Adrenal gland (tissue), 12 donors: ENCODE measurements around the gene KDM7A. TPM values are rescaled to one million over a fixed set of nuclear protein-coding genes. Genes with fewer than 3 reads are reported as not detected.
"Not testable (repeated sequence)": the region's sequence is repeated elsewhere in the genome, so short reads cannot be mapped to it uniquely, and the experiment has no call there.

Experiments
- DNase-seq, 7 donors: peaks; one replicate each; pipeline ENCODE4 v3.0.0-alpha.2; 2019 to 2020
- H3K27ac ChIP-seq, 5 donors: fragments of 200-600 bp; sonication (generic) in 4 of 5; 1 replicate in 3 of 5; 2 replicates in 2 of 5; pipeline versions ENCODE4 v1.5.1 to v1.8.0; 2016 to 2020; ENCODE audit warnings: mild to moderate bottlenecking in 1 of 5
- H3K27me3 ChIP-seq: fragments of 200-600 bp; 2 replicates; pipeline ENCODE4 v1.8.0; 2021
- H3K36me3 ChIP-seq, 2 donors: fragments of 200-600 bp; replicated peaks in 1 of 2; 1 replicate in 1 of 2; 2 replicates in 1 of 2; pipeline versions ENCODE4 v1.5.1 to v1.8.0; 2018 to 2022
- H3K4me1 ChIP-seq, 2 donors: fragments of 200-600 bp; replicated peaks in 1 of 2; 1 replicate in 1 of 2; 2 replicates in 1 of 2; pipeline versions ENCODE4 v1.5.1 to v1.8.0; 2018 to 2021
- H3K4me3 ChIP-seq, 4 donors: fragments of 200-600 bp; sonication (generic) in 3 of 4; one replicate each; pipeline ENCODE4 v1.5.1; 2016 to 2018
- H3K9me3 ChIP-seq, 3 donors: fragments of 200-600 bp; sonication (generic) in 1 of 3; replicated peaks in 1 of 3; 1 replicate in 2 of 3; 2 replicates in 1 of 3; pipeline versions ENCODE4 v1.5.1 to v1.8.0; 2016 to 2021
- CTCF ChIP-seq, 6 experiments: fragments of 450-650 bp in 4 of 6; fragments of 200-600 bp in 2 of 6; sonication (generic) in 1 of 6; IDR thresholded peaks; 1 replicate in 5 of 6; 2 replicates in 1 of 6; pipeline versions ENCODE4 v1.5.1 to v1.8.0; 2016 to 2021; ENCODE audit warnings: antibody characterized with exemption in 6 of 6, mild to moderate bottlenecking in 2 of 6, moderate library complexity in 1 of 6
- POLR2A ChIP-seq, 2 donors: fragments of 450-650 bp; IDR thresholded peaks; one replicate each; pipeline ENCODE4 v1.6.1; 2017; ENCODE audit warnings: antibody characterized with exemption in 2 of 2, mild to moderate bottlenecking in 2 of 2, moderate library complexity in 1 of 2
- WGBS, 4 donors: extraction: QIAGEN DNeasy Blood & Tissue Kit in 2 of 4; methylation state at CpG; one replicate each; pipeline versions ENCODE4 v1.1.5 to v1.1.7; 2013 to 2017; 5-methylcytosine and 5-hydroxymethylcytosine counted together
- intact Hi-C, 2 donors: fragments of 100-400 bp; cut with DNase I; formaldehyde crosslinking; loops; one replicate each; pipeline versions ENCODE4 v1.14.1 to v1.15.0; 2022 to 2023
- polyA plus RNA-seq, 3 donors: library from polyadenylated mRNA; stranded (reverse); fragments of 200-250 nt in 2 of 3; fragments of 350-450 nt in 1 of 3; fragmentation: Illumina TruSeq in 1 of 3; extraction: RNeasy Lipid Tissue Mini Kit (QIAGEN cat#74804) in 1 of 3; gene quantifications; one replicate each; pipeline ENCODE4 v1.2.3, GENCODE V29; 2013 to 2014
- total RNA-seq, 9 donors: library from RNA; depleted of rRNA in 4 of 9; stranded (reverse); fragments of >200 nt in 4 of 9; fragments of 120-200 nt in 1 of 9; fragmentation: NEBNext Ultra II Directional in 1 of 9; extraction: Animal tissue kit (Norgen Biotek cat#: 25700) in 1 of 9; gene quantifications; one replicate each; pipeline versions ENCODE4 v1.1.0 to v1.2.4, GENCODE V29; 2013 to 2023
- donor health status: healthy with polysubstance abuse.
- donor health status: Bipolar disorder and iron deficiency.
- donor health status: DM: yes; HTN: yes; CAD: no.
- donor health status: DM: no; HTN: no; CAD: no.
- donor health status: DM: no; HTN: no; CAD: no.
- donor health status: DM: yes; HTN: yes; CAD: no.

Gene KDM7A
- total and polyA plus RNA-seq, 12 donors = 1.4 to 10.5 (median 4.7) TPM

- Histone ChIP-seq H3K9me3 (no peaks in the 10 kb centered on the region), H3K4me1 (peaks cover 3 to 18% of the 10 kb centered on the region in 2 donors), H3K4me3 (no peak overlapping the region), H3K36me3 (no peaks in the 10 kb centered on the region), H3K27me3 (no peaks in the 10 kb centered on the region), H3K27ac (no peak overlapping the region)
- TF ChIP-seq POLR2A (IDR thresholded peaks at IDR 0.05) (no peak), CTCF (IDR thresholded peaks at IDR 0.05) (no peak)
- intact Hi-C loops = no loop called here
- no peak for DNase-seq
- WGBS, 4 donors = 88 to 93% (median 89%) methylated on average over 4 of the region's 4 CpGs
These were observed 6.4 kb downstream of the KDM7A start for GRCh38 chr7:140170375-140170774.

DNA sequence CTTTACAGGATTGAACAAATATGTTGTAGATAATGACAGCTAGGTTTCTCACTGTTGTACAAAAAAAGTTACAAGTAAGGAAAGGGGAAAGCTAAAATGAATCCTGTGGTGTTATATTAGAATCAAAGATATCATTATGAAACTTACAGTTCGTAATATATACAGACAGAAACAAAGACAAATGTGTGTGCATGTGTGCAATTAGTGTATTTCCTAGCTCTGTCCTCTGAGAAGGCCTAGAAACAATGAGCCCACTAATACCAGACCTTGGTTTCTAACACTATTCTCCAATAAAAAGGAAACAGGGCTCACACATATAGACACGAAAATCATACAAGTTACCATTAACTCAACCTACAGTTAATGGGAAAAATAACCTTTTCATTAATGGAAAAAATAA, 8.0 kb downstream of the KDM7A start:
- H3K27ac ChIP-seq = no peak overlapping the region
- H3K27me3 ChIP-seq = no peaks in the 10 kb centered on the region
- DNase-seq = no peak
- TF ChIP-seq CTCF (IDR thresholded peaks at IDR 0.05) (no peak), POLR2A (IDR thresholded peaks at IDR 0.05) (no peak)
- no peak overlapping the region for H3K4me3 ChIP-seq
- no peaks in the 10 kb centered on the region for H3K9me3 ChIP-seq
- no peaks in the 10 kb centered on the region for H3K36me3 ChIP-seq
- peaks cover 3 to 8% of the 10 kb centered on the region in 2 donors for H3K4me1 ChIP-seq
- intact Hi-C loops = no loop called here
- WGBS, 4 donors = 82 to 85% (median 83%) methylated on average over 2 of the region's 2 CpGs

DNA sequence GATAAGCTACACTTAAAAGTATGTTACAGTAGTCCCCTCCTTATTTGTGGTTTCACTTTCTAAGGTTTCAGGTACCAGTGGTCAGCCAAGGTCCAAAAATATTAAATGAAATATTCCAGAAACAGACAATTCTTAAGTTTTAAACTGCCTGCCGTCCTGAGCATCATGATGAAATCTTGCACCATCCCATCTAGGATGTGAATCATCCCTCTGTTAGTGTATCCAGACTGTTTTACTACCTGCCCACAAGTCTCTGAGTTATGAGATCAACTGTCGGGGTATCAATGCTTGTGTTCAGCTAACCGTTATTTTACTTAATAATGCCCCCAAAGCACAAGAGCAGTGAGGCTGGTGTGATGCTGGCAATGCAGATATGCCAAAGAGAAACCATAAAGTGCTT, 11.4 kb downstream of the KDM7A start:
- intact Hi-C loops = no loop called here
- no peak for DNase-seq
- Histone ChIP-seq H3K36me3 (no peaks in the 10 kb centered on the region), H3K27ac (no peak overlapping the region), H3K4me1 (peaks cover 3 to 13% of the 10 kb centered on the region in 2 donors), H3K9me3 (no peaks in the 10 kb centered on the region), H3K4me3 (no peak overlapping the region), H3K27me3 (no peaks in the 10 kb centered on the region)
- TF ChIP-seq POLR2A (IDR thresholded peaks at IDR 0.05) = no peak
- TF ChIP-seq CTCF (IDR thresholded peaks at IDR 0.05) = no peak
- WGBS, 4 donors = 63 to 74% (median 70%) methylated on average over 3 of the region's 3 CpGs

- H3K4me3 ChIP-seq, H3K4me1 ChIP-seq, H3K27me3 ChIP-seq, H3K9me3 ChIP-seq, H3K36me3 ChIP-seq, intact Hi-C loops, H3K27ac ChIP-seq: not testable (repeated sequence)
- 81 to 99% (median 85%) methylated on average over 11 of the region's 11 CpGs for WGBS, 4 donors
- DNase-seq = peak in 2 of 7 donors; percentile 15 to 22
These were observed 14.7 kb downstream of the KDM7A start for GRCh38 chr7:140162081-140162480.

DNA sequence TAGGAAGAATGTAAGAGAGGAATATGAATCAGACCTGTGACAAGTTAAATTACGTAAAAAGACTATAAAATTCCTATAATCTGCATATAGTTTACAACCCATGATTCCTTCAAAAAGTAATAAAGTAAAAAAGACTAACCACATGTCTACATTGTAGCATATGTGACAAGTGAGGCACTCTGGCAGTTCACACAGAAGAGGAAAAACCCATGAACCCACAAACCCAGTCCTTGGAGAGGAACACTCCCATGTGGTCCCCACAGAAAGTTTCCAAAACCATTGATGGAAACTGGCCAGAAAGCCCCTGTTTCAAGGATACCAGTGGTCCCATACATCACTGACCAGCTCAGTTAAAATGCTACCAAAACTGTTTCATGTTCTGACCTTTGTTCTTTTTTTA, 15.7 kb downstream of the KDM7A start:
- Histone ChIP-seq H3K27ac (no peak overlapping the region), H3K4me1 (peaks cover 0 to 9% of the 10 kb centered on the region in 2 donors), H3K9me3 (no peaks in the 10 kb centered on the region), H3K36me3 (no peaks in the 10 kb centered on the region), H3K4me3 (no peak overlapping the region), H3K27me3 (no peaks in the 10 kb centered on the region)
- TF ChIP-seq CTCF (IDR thresholded peaks at IDR 0.05) (no peak), POLR2A (IDR thresholded peaks at IDR 0.05) (no peak)
- intact Hi-C loops = no loop called here
- 85 to 95% (median 88%) methylated on average over 1 of the region's 1 CpG for WGBS, 4 donors
- DNase-seq = no peak
